NCI-H1417 (cell line): ENCODE data around the gene NMNAT1.
"Not testable (repeated sequence)": the region's sequence is repeated elsewhere in the genome, so short reads cannot be mapped to it uniquely, and the experiment has no call there.

Experiments used
- DNase-seq, 3 experiments: peaks; one replicate each; lab custom pipeline; 2025; lab: John Stamatoyannopoulos, UW

The NMNAT1 gene

GRCh38 chr1:9942939-9943788 is at the start of gene NMNAT1, which contains the start of gene LZIC:
Gene NMNAT1 (plus strand): TSS chr1:9943475. CDS start chr1:9972074, 28,599 bp downstream.
Gene LZIC (minus strand): TSS chr1:9943391. CDS start chr1:9936619, 6,772 bp downstream.
- DNase-seq: peak; percentile 89 to 91 (median 91)

- DNase-seq: no peak
These were observed 49.2 kb upstream of the NMNAT1 start for GRCh38 chr1:9894115-9894514.

- DNase-seq: peak; percentile 69 to 93 (median 87)
These were observed 42.9 kb upstream of the NMNAT1 start for GRCh38 chr1:9900142-9901043.

DNA sequence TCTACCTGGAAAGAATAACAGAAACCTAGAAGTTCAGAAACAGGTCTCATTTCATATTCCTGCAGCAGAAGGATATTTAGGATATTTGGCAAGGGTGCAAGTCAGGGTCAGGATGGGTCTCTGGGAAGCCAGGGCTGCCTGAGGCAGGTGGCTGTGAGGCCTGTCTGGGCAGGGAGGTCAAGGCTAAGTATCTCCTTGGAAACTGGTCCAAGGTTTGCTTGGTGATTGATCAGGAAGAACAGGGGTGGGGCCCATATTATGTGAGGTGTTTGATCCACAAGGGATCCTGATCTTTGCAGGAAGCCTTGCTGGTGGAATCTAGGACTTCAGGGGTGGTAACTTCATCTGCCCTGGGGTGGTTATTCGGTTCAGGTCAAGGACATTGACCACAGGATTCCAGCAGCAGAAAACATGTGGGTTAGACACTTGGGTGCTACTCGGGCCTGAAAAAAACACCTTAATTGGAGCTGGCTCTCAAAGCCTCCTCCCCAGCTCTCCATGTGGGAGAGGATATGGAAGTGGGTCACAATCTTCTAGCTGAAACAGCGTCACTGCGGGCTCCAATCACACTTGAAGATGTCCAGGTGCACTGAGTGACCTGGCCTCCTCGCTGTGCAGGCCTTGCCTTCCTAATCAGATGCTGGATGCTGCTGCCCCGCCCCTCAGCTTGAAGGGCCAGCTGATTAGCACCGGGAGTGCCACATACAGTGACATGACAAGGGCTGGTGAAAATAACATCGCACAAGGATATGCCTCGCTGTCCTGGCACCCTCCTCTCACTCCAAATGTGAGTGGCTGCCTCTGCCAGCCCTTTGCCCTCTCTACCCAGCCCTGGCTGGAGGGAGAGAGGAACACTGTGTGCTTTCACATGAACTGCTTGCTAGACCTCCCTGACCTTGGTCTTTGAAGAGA is 41.9 kb upstream of the NMNAT1 start:
- DNase-seq: peak in 2 of 3 experiments; percentile 33 to 69

- DNase-seq: no peak
These were observed 41.2 kb upstream of the NMNAT1 start for GRCh38 chr1:9902060-9902452.

DNA sequence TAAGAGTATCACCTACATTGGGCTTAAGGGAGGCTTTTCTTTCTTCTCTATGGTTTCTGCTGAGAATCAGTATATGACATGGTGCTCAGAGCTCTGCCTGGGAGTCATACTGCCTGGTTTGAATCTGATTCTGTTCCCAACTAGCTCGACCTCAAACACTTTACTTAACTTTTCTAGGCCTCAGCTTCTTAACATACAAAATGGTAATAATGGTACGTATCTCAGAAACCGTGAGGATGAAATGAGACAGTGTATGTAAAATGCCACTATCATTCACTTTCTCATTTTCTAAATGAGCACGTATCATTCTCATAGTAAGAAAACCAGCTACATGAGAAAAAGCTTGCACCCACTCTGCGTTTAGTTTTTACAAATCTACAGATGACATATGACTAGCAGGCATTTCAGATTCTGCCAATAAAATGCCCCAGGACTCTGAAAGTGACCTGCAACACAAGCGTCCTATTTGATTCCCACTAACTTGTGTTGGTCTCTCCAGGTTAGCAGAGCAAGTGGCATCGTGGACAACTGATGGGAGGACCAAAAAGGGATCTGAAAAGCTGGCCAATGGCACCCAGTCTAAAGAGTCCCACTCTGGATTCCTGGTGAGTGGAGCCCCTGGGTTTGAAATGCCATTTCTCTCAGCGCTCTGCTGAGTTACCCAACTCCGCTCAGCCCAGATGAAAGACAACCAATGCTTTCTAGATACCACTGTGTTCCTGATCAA is 39.3 kb upstream of the NMNAT1 start:
- no peak for DNase-seq

GRCh38 chr1:9904596-9904995 is 38.7 kb upstream of the NMNAT1 start:
- DNase-seq: no peak

- no peak for DNase-seq
These were observed 38.3 kb upstream of the NMNAT1 start for GRCh38 chr1:9905010-9905409.

DNA sequence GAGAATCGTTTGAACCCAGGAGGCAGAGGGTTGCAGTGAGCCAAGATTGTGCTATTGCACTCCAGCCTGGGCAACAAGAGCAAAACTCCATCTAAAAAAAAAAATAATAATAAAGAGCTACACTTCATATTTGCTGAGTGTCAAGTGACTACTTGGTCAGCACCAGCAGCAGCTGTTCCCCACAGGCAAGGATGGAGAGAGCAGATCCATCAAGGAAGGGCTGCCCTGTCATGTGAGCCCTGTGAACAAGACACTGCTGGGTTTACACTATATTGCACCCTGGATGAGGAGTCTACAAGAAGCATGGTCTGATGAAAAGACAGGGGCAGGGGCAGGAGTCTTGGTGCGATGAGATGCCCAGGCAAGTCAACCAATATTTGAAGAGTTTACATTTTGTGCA is 36.8 kb upstream of the NMNAT1 start:
- no peak for DNase-seq

- no peak for DNase-seq
These were observed 35.8 kb upstream of the NMNAT1 start for GRCh38 chr1:9907441-9907840.

DNA sequence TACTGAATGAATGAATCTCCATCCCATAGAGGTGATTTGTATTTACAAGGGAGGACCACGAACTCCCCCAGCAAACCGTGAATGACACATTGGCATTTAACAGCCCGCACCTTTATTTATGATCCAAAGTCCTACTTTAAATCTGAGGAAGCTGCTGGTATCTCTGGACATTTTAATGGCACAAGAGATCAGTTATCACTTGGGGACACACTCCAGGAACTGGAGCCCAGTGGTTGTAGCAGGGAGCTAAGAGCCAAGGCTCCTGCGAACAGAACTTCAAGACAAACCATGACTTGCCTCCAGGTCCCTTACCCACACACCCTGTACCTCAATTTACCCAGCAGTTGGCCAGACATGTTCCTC is 34.4 kb upstream of the NMNAT1 start:
- no peak for DNase-seq

DNA sequence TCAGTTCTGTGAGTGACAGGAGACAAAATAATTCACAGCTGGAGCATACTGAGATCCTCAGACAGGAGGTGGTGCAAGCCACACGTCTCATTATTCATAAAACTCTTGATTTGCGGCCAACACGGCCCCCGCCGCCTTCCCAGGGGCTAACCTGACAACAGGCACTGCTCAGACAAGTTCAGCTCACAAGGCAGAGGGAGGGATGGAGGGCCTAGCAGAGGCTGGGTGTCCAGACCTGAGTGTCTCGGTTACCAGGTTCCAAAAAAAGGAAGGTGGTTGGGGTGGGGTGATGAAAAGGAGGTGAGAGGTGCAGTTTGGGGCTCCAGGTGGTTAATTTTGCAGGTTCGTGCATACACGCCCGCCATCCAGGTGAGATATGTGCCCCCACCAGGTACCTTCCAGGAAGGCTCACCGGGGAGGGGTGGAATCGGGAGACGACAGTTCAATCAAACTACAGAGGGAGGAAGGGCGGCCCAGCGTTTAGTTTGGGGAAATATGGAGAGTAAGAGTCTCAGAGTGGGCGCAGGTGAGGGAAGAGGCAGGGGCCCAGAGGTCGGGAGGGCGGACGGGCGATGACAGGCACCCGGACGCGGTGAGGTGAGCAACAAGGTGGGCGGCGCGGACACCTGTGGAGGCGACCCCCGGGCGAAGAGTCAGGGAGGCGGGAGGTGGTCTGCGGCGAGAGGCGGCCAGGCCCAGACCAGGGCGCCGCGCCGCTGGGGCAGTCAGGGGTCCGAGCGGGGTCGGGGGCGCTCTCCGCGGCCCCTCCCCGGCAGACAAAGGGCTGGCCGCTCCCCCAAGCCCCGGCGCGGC is 33.8 kb upstream of the NMNAT1 start:
- DNase-seq: peak in 2 of 3 experiments; percentile 59 to 62

DNA sequence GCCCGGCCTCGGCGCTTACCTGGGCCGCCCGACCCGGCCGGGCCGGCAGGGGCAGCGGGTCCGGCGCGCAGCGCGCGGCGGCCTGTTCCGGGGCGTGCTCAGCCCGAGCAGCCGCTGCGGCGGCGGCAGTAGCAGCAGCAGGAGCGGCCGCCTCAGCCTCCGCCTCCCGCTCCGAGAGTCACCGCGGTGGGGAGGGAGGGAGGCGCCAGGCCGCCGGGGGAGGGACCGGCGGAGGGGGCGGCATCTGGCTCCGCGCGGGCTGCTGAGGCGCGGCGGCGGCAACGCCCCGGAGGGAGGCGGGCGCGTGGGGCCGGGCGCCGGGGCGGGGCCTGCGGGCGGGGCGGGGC is 33.2 kb upstream of the NMNAT1 start, which contains the start of gene CTNNBIP1:
CTNNBIP1 (minus strand) TSS at position 194 of the 347 bp plus-strand sequence. CDS start 38,205 bp downstream, outside the sequence.
- DNase-seq: no peak

DNA sequence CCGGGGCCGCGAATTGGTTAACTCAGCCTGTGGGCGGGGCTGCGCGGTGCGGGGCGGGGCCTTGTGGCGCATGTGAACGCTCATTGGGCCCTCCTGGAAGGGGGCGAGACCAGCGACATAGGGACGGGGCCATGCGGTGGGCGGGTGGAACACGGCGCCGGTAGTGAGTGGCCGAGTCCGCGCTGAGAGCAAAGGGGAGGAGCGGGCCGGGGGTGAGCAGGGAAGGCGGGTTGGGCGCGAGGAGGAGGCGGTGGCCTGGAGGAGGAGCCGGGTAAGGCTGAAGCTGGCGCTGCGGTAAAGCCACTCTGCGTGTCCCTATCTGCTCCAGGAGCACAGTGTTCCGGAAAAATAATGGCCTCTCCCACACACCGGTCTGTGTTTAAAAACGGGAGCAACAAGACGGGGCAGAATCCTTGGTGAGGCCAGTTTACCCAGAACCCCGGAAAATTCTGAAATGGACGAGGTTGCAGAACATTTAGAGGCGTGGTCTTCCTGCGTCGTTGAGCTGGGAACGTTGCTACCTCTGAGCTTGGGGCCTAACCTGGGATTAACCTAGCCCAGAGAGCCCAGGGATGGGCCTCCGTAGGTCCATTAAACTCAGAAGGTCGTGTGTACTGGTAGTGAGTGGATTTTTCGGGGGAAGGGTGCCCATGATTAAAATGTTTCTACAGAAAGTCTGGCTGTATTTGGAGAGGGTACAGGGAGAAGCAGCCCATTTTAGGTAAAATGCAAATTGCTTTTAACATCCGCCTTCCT is 32.7 kb upstream of the NMNAT1 start:
- peak; percentile 98 to 99 (median 98) for DNase-seq

DNA sequence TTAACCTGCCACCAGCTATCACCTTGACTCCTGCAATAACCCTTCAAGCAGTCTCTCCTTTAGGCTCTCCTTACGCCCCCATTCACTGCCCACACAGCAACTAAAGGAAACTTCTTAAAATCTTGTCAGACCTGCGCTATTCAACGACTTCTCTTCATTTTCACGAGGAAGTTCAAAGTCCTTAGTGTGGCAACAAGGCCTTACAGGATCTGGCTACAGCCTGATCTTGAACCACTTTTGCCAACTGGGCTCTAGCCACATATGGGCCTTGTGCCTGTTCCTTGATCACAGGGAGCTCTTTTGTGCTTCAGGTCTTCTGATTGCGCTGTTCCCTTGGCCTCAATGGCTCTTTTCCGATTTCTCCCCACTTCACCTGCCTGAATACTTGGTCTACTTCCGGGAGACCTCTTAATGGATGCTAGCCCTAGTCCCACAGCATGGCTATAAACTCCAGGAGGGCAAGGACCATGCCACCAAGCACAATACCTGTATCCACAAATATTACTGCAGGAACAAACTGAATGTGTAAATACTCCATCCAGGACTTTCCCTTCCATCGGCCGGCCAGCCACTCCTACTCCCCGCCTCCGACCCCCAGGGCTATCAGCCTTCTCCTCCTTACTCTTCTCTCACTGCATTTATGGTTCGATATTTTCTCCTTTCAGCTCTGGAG is 30.9 kb upstream of the NMNAT1 start:
- no peak for DNase-seq

- peak in 1 of 3 experiments; percentile 3 for DNase-seq
These were observed 28.7 kb upstream of the NMNAT1 start for GRCh38 chr1:9914610-9914937.

GRCh38 chr1:9916452-9916851 is 26.8 kb upstream of the NMNAT1 start:
- peak in 1 of 3 experiments; percentile 7 for DNase-seq

DNA sequence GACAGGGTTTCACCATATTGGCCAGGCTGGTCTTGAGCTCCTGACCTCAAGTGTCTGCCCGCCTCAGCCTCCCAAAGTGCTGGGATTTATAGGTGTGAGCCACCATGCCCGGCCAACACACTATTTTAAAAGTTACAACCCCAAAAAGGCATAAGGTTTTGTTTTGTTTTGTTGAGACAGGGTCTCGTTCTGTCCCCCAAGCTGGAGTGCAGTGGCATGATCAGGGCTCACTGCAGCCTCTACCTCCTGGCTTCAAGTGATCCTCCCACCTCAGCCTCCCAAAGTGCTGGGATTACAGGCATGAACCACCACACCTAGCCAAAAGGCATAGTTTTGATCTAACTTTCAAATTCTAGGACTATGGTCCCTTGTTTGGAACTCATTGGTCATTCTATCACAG is 25.8 kb upstream of the NMNAT1 start:
- not testable (repeated sequence) for DNase-seq

DNA sequence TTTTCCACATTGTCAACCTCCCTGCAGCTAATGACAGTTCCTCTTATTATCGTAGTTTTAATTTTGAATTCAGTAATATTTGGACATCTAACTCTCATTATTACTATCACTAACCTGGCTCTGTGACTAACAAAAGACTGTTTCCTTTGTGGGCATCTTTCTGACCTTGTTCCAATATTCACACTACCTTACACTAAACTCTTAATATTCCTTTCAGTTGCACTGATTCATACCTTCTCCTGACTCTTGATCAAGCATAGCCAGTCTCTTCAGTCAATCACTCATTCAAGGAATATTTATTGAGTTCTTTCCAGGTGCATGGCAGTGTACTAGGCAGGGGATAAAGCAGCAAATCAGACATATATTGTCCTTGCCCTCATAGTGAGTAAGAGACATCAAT is 25.4 kb upstream of the NMNAT1 start:
- no peak for DNase-seq
